HUES6 (cell line): ENCODE results near the gene MYO15B.
"Not testable (repeated sequence)": the region's sequence is repeated elsewhere in the genome, so short reads cannot be mapped to it uniquely, and the experiment has no call there.

ENCODE experiments used
- H3K27ac ChIP-seq: 2 replicates; pipeline ENCODE4 v1.7.0; 2013; ENCODE audit warnings: low read depth, mild to moderate bottlenecking, low read length, inconsistent platforms
- H3K27me3 ChIP-seq: 2 replicates; pipeline ENCODE4 v1.6.1; 2013; ENCODE audit warnings: low read length; ENCODE audit not compliant: control insufficient read depth, insufficient read depth
- H3K36me3 ChIP-seq: 2 replicates; pipeline ENCODE4 v1.6.1; 2013; ENCODE audit warnings: low read length; ENCODE audit not compliant: control insufficient read depth, insufficient read depth
- H3K4me1 ChIP-seq: 2 replicates; pipeline ENCODE4 v1.6.1; 2013; ENCODE audit warnings: low read length; ENCODE audit not compliant: control insufficient read depth, insufficient read depth
- H3K4me3 ChIP-seq: 2 replicates; pipeline ENCODE4 v1.5.1; 2013; ENCODE audit warnings: low read depth, low read length
- H3K9ac ChIP-seq: one replicate; pipeline ENCODE4 v1.6.1; 2013; ENCODE audit warnings: mild to moderate bottlenecking, low read length
- H3K9me3 ChIP-seq: 2 replicates; pipeline ENCODE4 v1.6.1; 2013; ENCODE audit warnings: low read depth, low read length; ENCODE audit not compliant: control insufficient read depth, insufficient read depth

Gene MYO15B

GRCh38 chr17:75636381-75637142 lies 49.0 kb downstream of the MYO15B start:
- Histone ChIP-seq H3K9ac (no peak overlapping the region), H3K27ac (no peak overlapping the region), H3K9me3 (no peaks in the 10 kb centered on the region), H3K36me3 (peaks cover 10% of the 10 kb centered on the region; the same call in 1 of the 2 replicates), H3K4me3 (no peak overlapping the region), H3K4me1 (peaks cover 20% of the 10 kb centered on the region), H3K27me3 (no peaks in the 10 kb centered on the region)

DNA sequence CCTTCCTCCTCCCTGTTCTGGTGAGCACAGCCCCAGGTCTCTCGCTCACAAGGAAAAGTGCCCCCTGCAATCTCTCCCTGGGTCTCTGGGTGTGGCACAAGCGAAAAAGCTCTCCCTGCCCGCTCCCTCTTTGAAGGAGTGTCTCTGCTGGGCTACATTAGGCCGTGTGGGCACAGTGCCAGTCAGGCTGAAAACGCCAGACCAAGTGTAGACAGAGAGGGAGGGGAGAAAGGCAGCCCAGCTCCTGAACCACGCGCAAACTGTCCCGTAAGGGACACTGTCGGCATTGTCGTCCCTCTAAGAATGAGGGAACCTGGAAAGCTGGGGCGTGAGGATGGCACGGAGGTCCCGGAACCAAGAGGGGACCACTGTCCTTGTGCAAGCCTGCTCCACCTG lies 49.5 kb downstream of the MYO15B start:
- no peak overlapping the region for H3K27ac ChIP-seq
- 0 out of 2 replicates have a peak, but pooled peaks cover 5% of the 10 kb centered on the region for H3K36me3 ChIP-seq
- no peak overlapping the region for H3K9ac ChIP-seq
- no peak overlapping the region for H3K4me3 ChIP-seq
- H3K27me3 ChIP-seq: no peaks in the 10 kb centered on the region
- H3K9me3 ChIP-seq: no peaks in the 10 kb centered on the region
- peaks cover 20% of the 10 kb centered on the region for H3K4me1 ChIP-seq

DNA sequence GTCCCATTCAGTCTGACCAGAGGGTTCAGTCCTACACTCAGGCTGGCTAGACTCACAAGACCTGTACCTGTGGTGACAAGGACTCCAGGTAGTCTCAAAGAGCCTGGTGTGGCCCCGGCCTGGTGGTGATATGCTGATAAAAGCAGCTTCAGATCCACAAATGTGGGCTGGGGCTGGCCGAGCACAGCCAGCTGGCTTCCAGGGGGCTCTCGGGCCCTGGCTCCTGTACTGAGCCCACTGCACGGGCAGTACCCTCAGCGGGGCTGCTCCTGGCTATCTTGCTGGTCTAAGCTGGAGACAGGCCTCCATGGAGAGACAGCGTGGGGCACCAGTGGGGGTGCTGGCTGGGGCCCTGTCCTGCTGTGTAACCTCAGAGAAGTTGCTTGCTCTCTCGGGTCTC lies 50.0 kb downstream of the MYO15B start:
- Histone ChIP-seq H3K36me3 (0 out of 2 replicates have a peak, but pooled peaks cover 5% of the 10 kb centered on the region), H3K27ac (no peak overlapping the region), H3K9ac (no peak overlapping the region), H3K4me1 (peaks cover 23% of the 10 kb centered on the region), H3K27me3 (no peaks in the 10 kb centered on the region), H3K9me3 (no peaks in the 10 kb centered on the region), H3K4me3 (no peak overlapping the region)

GRCh38 chr17:75638039-75638438 lies 50.4 kb downstream of the MYO15B start:
- not testable (repeated sequence) for H3K9me3 ChIP-seq, H3K36me3 ChIP-seq, H3K27ac ChIP-seq, H3K9ac ChIP-seq, H3K4me3 ChIP-seq, H3K27me3 ChIP-seq
- peaks cover 24% of the 10 kb centered on the region for H3K4me1 ChIP-seq

DNA sequence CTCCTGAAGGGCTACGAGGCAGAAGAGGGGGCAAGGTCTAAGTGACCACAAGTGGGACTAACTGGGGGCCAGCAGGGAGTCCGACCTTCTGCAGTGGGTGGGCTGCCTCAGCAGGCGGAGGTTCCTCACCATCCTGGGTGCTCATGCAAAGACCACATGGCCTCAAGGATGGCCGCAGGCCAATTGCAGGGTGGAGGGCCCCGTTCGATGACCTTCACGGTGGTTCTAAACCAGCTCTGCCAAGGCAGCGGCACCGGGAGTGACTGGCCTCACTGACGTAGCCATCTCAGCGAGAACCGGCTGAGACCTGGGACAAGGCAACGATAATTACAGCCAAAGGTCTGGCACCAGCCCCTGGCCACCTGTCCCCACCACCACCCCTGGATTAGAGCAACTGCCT lies 51.3 kb downstream of the MYO15B start:
- Histone ChIP-seq H3K9ac (no peak overlapping the region), H3K27ac (no peak overlapping the region), H3K36me3 (0 out of 2 replicates have a peak, but pooled peaks cover 5% of the 10 kb centered on the region), H3K4me3 (no peak overlapping the region), H3K9me3 (no peaks in the 10 kb centered on the region), H3K27me3 (no peaks in the 10 kb centered on the region), H3K4me1 (peaks cover 25% of the 10 kb centered on the region)

GRCh38 chr17:75639327-75639726 lies 51.7 kb downstream of the MYO15B start:
- Histone ChIP-seq H3K27me3 (no peaks in the 10 kb centered on the region), H3K9ac (no peak overlapping the region), H3K36me3 (0 out of 2 replicates have a peak, but pooled peaks cover 5% of the 10 kb centered on the region), H3K9me3 (no peaks in the 10 kb centered on the region), H3K4me1 (peaks cover 20% of the 10 kb centered on the region), H3K4me3 (no peak overlapping the region), H3K27ac (no peak overlapping the region)

GRCh38 chr17:75639771-75640555 lies 52.4 kb downstream of the MYO15B start:
- Histone ChIP-seq H3K4me3 (no peak overlapping the region), H3K4me1 (peaks cover 16% of the 10 kb centered on the region), H3K36me3 (0 out of 2 replicates have a peak, but pooled peaks cover 5% of the 10 kb centered on the region), H3K27me3 (no peaks in the 10 kb centered on the region), H3K9me3 (no peaks in the 10 kb centered on the region), H3K9ac (no peak overlapping the region), H3K27ac (no peak overlapping the region)

DNA sequence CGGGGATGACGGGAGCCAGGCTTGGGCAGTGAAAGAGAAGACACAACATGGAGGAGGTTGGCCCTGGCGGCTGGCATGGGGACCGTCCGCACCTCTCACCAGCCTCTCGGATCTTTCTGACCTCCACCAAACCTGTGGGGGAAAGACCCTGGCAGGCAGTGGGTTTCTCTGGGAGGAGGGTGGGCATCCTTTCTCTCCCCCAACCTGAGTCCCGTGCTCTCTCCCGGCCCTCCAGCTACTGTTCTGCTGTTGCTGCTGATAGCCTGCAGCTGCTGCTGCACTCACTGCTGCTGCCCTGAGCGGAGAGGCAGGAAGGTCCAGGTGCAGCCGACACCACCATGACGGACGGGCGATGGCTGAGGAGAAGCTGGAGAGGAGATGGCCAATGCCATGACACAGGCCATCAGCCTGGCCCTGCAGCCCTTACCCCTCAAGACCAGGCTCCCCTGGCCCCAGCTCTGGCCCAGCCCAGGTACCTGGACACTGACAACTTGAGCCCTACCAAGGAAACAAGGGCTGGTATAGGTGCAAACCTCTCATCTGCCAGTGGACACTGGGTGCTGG lies 53.0 kb downstream of the MYO15B start:
- Histone ChIP-seq H3K9me3 (no peaks in the 10 kb centered on the region), H3K4me1 (peaks cover 16% of the 10 kb centered on the region), H3K4me3 (no peak overlapping the region), H3K27me3 (no peaks in the 10 kb centered on the region), H3K9ac (no peak overlapping the region), H3K36me3 (0 out of 2 replicates have a peak, but pooled peaks cover 5% of the 10 kb centered on the region), H3K27ac (no peak overlapping the region)

- Histone ChIP-seq H3K36me3 (0 out of 2 replicates have a peak, but pooled peaks cover 5% of the 10 kb centered on the region), H3K4me3 (no peak overlapping the region), H3K27ac (no peak overlapping the region), H3K4me1 (peaks cover 23% of the 10 kb centered on the region), H3K27me3 (no peaks in the 10 kb centered on the region), H3K9me3 (no peaks in the 10 kb centered on the region), H3K9ac (no peak overlapping the region)
Measured at GRCh38 chr17:75641343-75641742, 53.7 kb downstream of the MYO15B start.

DNA sequence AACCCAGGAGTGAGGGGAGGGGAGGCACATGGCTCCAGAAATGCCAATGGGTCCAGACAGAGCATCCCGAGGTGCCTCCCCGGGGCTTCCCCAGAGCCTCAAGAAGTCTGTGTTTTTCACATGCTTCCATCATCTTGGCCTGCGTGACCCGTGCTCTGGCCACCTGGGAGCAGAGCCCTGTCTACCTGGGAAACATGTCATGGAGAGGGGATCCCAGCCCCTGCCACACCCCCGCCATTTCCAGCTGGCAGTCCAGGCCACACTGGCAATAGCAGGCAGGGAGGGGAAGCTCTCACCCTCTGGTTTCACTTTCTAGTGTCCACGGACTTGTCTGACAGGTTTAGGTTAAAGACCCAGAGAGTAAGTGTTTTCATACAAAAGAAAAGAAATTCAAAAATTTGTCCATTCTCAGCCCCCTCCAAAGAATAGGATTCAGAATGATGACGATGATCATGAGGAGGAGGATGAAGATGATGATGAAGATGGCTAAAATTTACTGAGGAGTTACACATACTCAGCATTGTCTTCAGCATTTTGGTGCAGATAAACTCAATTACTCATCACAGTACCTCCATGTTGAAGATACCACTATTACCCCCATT lies 54.7 kb downstream of the MYO15B start:
- no peak overlapping the region for H3K27ac ChIP-seq
- H3K4me1 ChIP-seq: peaks cover 30% of the 10 kb centered on the region
- H3K4me3 ChIP-seq: no peak overlapping the region
- 0 out of 2 replicates have a peak, but pooled peaks cover 5% of the 10 kb centered on the region for H3K36me3 ChIP-seq
- H3K9me3 ChIP-seq: no peaks in the 10 kb centered on the region
- H3K9ac ChIP-seq: no peak overlapping the region
- H3K27me3 ChIP-seq: no peaks in the 10 kb centered on the region
